HG03103 (cell line): ENCODE data around the gene SSBP1.
A peak's percentile ranks its signal among the peaks of the same experiment; 100 is the strongest.
"Not testable (repeated sequence)": the region's sequence is repeated elsewhere in the genome, so short reads cannot be mapped to it uniquely, and the experiment has no call there.

Source experiments
- ATAC-seq: cut with Tn5 transposase; IDR thresholded peaks from one replicate; pipeline ENCODE4 v1.9.1; 2021; ENCODE audit warnings: low read depth; ENCODE audit not compliant: unreplicated experiment

The SSBP1 gene

GRCh38 chr7:141737836-141738591 lies at the start of gene SSBP1:
Gene SSBP1 (plus strand): TSS chr7:141738358. CDS start chr7:141739167, 809 bp downstream.
- ATAC-seq, result peak; percentile 87

- ATAC-seq, result not testable (repeated sequence)
These were observed 48.9 kb upstream of the SSBP1 start for GRCh38 chr7:141689072-141689825.

DNA sequence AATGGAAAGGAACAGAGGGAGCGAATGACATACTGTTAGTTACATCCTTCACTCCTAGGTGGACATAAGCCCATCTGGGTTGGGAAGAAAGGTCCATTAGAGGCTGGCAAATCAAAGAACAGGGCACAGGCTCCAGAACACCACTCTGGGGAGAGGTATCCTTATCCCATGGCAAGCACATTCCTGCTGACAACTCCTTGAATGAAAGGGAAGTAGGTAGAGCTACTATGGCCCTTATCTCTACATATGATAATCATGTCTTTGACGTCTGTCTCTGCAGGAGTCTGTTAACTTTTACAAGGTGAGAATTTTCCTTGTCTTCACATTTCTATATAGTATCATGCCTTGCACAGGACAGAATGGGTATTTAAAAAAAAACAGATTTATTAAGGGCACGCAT lies 46.6 kb upstream of the SSBP1 start:
- no peak for ATAC-seq

DNA sequence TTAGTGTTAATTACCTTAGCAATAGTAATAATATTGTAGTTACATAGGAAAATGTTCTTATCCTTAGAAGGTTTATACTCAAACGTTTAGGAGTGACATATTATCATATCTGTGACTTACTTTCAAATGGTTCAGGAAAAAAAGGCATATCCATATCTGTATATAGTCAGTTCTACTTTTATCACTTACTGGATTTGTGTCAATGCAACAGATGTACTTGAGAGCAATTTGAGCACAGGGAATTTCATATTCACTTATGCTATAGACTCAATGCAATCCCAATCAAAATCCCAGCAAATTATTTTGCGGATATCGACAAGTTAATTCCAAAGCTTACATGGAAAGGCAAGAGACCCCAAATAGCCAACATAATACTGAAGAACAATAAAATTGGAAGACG lies 46.2 kb upstream of the SSBP1 start:
- ATAC-seq, result no peak

DNA sequence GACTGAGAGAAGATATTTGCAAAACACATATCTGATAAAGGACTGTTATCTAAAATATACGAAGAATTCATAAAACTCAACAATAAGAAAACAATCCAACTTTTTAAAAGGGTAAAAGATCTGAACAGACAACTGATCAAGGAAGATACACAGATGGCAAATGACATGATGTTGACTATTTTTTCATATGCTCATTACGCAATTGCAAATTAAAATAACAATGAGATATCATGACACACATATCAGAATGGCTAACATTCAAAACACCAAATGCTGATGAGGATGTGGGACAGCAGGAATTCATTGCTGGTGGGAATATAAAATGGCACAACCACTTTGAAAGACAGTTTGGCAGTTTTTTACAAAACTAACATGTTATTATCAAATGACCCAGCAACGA lies 45.1 kb upstream of the SSBP1 start:
- ATAC-seq, result no peak

DNA sequence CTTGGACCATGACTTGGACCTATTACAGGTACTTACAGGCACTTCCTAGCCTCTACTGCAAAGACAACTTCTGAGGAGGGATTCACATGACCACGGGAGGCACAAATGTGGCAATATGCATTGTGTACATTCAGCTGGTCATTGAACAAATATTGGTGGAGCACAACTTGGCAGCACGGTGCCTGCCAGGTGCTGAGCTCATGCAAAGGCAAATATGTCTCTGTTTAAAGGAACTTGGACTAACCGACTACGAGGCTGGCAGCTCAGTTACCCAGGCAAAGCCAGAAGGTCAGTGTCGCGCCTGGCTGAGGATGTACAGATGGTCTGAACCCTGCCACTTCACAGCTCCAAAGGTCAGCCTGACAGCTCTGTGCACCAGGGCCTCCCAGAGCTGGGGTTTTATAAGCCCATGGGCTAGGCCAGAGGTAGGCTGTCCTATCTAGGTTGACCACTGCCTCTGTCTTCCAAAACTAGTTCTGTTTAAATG lies 42.3 kb upstream of the SSBP1 start:
- no peak for ATAC-seq

- no peak for ATAC-seq
These were observed 41.8 kb upstream of the SSBP1 start for GRCh38 chr7:141696348-141696747.

DNA sequence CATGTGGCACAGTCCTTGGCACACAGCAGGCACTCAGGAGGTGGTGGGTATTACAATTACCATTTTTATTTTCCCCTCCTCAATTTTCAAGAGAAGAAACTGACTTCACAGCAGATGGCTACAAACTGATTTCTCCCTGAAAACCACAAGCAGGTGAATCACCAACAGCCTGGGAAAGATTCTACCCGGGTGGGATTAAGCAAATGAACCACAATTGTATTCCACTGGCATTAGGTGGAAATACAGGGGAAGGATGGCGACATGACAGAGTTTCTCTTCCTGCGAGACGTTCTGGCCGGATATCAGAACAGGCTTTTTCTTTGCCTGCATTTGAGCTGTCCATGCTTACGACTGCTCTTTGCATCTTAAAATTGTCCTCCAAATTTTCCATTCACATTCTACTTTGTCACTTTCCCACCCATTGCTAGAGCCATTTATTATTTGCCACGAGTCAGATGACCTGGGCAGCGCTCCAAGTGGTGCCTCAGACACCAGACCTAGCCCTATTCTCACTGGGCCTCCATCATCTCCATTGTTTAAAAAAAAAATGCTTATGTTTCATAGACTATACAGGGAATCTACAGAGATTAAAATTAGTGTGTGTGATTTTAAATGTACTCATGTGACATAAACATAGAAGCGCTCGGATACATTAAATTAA lies 40.8 kb upstream of the SSBP1 start:
- ATAC-seq, result no peak

- no peak for ATAC-seq
These were observed 39.7 kb upstream of the SSBP1 start for GRCh38 chr7:141698247-141699015.

- ATAC-seq, result no peak
These were observed 38.3 kb upstream of the SSBP1 start for GRCh38 chr7:141699860-141700259.

DNA sequence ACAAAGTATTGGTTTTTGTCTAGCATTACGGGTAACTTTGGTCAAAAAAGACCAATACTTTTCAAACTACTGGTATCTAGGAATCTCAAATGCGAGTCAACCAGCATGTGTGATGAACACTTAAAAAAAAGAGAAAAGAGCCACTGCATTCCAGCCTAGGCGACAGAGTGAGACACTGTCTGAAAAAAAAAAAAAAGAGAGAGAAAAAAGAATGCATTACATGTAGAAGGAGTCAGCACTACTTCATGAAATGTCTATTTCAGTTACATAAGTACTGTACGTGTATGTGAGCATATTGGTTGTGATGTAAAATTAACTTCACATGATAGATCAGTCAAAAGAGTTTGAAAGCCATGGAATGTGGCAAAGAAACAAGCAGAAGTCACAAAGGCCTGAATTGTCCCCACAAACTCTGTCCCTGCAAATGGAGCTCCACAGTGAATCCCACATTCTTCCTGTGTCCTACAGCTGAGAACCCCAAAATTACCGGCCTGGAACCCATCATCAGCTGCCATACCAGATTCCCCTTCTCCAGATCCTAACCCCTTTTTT lies 37.8 kb upstream of the SSBP1 start:
- no peak for ATAC-seq

DNA sequence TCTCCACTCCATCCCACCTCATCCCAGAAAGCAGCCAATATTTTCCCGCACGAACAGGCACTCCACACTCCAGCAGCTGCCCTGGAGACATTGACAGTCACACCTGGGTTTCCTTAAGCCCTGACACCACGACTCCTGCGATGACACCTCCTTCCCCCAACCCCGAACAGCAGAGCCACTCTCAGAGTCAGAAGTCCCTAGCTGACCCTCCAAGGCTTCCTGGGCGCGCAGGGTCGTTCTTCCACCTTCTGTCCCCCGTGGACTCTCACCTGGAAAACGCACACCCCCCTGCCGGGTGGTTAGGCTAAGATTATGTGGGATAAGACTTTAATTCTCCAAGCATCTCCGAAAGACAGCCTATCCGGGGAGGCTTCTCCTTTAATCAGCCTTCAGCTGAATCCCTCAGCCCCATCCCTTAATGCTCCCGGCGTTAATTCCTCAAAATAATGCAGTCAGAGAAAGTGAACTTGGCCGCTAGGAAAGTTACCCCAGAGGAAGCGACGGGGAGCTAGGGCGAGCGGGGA lies 37.2 kb upstream of the SSBP1 start:
- ATAC-seq, result no peak

- peak; percentile 78 for ATAC-seq
These were observed 36.6 kb upstream of the SSBP1 start for GRCh38 chr7:141701489-141702046.

DNA sequence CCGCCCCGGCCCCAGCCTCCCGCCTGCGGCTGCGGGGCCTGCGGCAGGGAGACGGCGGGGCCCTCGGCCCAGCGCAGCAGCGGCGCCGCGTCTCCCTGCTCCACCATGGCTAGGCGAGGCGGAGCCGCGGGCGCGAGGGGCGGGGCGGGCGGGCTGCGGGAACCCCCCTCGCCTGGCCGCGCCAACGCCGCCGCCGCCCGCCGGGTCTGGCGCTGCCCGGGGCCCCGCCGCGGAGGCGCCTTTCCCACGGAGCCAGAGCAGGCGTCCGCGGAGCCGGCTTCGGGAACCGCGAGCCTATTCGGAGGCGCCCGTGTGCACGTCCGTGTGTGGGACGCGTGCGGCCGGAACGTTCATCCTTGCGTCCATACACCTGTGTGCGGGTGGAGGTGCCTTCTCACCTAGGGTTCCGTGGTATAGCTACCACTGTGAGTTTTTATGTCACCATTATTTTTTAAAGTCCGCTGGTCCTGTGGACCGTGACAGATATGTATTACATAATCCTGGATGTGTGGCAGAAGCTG lies 36.1 kb upstream of the SSBP1 start, which contains the start of gene DENND11:
DENND11 (minus strand) TSS at position 120 of the 521 bp plus-strand sequence; CDS start at position 107, 13 bp downstream.
- peak; percentile 61 for ATAC-seq

- no peak for ATAC-seq
These were observed 35.3 kb upstream of the SSBP1 start for GRCh38 chr7:141702892-141703291.

- ATAC-seq, result no peak
These were observed 34.0 kb upstream of the SSBP1 start for GRCh38 chr7:141704112-141704511.

DNA sequence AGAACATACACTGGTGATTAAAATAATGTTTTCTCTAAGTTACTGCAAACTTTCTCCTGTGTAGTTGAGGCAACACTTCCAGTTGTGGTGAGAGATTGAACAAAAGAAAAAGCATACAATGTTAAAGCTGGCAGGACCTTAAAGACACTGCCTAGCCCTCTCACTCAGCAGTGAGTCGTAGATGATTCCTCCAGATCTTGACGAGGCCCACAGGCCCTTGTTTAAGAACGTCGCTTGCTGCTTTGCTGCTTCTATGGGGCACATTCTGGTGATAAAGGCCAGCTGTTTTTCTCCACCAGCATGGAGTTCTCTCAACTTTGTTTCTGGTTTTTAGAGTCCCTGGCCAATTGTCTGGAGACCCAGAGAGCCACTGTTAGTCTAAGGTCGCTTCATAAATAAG lies 33.4 kb upstream of the SSBP1 start:
- ATAC-seq, result no peak

- no peak for ATAC-seq
These were observed 31.7 kb upstream of the SSBP1 start for GRCh38 chr7:141706239-141707064.
